ENCODE data around the gene CDK13.

- no peak for TF ChIP-seq TAF1 (IDR thresholded peaks at IDR 0.05; ENCODE audit: low read depth, low read length)
- no peak for TF ChIP-seq POLR2A (IDR thresholded peaks at IDR 0.05; ENCODE audit: low read depth, low read length)
- no peak for TF ChIP-seq POLR2AphosphoS5 (IDR thresholded peaks at IDR 0.05; ENCODE audit: low read depth, low read length)
Observed at GRCh38 chr7:40105879-40106473, 155.9 kb downstream of the CDK13 start.

All from GM12891 (cell line).